Measurements from ENCODE around the gene ZNF787. TPM values are rescaled to one million over a fixed set of nuclear protein-coding genes. Genes with fewer than 3 reads are reported as not detected.
A peak's percentile ranks its signal among the peaks of the same experiment; 100 is the strongest.

Gene ZNF787
- total and polyA plus RNA-seq, 7 donors, result 27.3 to 62.7 (median 53.5) TPM

DNA sequence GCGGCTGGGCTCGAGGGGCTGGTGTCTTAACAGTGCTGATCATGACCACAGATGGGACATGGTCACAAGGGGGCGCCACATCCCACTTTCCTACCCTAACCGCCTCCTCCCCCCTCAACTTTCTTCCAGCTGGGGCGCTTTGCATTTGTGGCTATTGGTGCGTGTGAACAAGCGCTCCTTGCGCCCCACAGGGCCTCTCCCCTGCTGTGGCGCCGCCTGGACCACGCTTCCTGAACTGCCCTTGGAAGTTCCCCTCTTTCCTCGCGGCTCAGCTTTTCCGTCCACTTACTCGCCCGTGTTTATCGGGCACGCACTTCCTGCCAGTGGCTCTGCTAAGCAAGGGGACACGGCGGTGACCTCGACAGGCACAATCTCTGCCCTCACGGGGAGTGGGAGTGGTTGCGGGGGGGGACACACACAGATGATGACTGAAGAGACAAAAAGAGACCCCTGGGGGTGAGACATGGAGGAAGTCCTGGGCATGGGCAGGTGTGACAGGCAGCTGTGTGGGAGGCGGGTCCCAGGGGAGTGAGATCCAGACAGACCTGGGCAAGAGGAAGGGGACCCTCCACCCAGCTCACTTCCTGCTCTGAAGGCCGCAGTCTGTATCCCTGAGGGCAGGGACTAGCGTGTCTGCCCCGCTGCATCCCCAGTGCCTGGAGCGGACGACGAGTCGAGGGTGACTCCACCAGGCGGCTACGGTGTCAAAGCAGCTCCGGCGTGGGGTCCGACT, 40.3 kb downstream of the ZNF787 start:
- H3K27ac ChIP-seq, result no peak overlapping the region
- intact Hi-C loops (cut with DNase I), result no loop called here
- no peaks in the 10 kb centered on the region for H3K36me3 ChIP-seq (ENCODE audit: insufficient read depth in 1 of 2, low read depth in 1 of 2)
- TF ChIP-seq, protein P1, sequence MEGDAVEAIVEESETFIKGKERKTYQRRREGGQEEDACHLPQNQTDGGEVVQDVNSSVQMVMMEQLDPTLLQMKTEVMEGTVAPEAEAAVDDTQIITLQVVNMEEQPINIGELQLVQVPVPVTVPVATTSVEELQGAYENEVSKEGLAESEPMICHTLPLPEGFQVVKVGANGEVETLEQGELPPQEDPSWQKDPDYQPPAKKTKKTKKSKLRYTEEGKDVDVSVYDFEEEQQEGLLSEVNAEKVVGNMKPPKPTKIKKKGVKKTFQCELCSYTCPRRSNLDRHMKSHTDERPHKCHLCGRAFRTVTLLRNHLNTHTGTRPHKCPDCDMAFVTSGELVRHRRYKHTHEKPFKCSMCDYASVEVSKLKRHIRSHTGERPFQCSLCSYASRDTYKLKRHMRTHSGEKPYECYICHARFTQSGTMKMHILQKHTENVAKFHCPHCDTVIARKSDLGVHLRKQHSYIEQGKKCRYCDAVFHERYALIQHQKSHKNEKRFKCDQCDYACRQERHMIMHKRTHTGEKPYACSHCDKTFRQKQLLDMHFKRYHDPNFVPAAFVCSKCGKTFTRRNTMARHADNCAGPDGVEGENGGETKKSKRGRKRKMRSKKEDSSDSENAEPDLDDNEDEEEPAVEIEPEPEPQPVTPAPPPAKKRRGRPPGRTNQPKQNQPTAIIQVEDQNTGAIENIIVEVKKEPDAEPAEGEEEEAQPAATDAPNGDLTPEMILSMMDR (IDR thresholded peaks at IDR 0.05), result peak; percentile 39
- H3K9me3 ChIP-seq, result no peaks in the 10 kb centered on the region
- DNase-seq (peak; percentile 82), ATAC-seq (peak; percentile 59 to 75 (median 64))
- H3K27me3 ChIP-seq (ENCODE audit: insufficient read depth in 3 of 3, low read length in 2 of 3), result no peaks in the 10 kb centered on the region
- peaks cover 7% of the 10 kb centered on the region for H3K4me1 ChIP-seq
- H3K4me3 ChIP-seq, result peak overlapping the region; percentile 56
- 5 to 6% (median 5%) methylated on average over 34 to 36 of the region's 36 CpGs for WGBS, 3 donors

DNA sequence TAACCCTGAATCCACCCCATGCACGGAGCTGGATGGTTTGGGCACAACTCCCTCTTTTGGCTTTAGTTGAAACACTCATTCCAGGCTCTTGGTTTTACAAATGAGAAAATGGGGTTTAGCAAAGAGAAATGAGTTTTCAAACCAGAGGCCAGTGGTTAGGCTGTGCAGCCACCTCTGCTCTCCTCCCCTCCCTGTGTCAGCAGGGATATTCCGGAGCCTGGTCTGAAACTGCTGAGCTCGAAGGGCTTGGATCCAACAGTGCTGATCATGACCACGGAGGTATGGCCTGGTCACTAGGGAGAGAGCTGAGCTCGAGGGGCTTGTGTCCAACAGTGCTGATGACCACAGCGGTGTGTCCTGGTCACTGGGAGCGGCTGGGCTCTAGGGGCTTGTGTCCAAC, 41.5 kb downstream of the ZNF787 start:
- no peak for DNase-seq
- intact Hi-C loops (cut with DNase I), result loop anchor here (5.0 kb wide), 2 partner anchors 173 to 273 kb away; no protein-coding TSS in a partner anchor

DNA sequence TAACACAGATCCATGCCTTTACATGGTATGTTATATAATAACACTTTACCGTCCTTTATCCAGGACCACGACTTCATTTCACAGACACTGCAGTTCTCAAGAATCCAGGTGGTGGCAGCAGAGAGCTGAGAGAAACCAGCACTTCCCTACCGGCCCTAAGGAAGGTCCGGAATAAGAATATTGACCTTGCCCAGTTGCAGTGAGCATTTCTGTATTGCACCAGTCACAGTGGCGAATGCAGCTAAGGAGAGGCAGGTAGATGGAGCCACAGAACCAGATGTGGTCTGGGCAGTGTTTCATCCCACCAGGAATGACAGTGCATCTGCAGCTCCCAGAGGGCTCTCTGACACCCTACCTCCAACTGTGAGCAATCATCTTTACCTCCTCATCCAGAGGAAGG, 44.6 kb downstream of the ZNF787 start:
- intact Hi-C loops (cut with DNase I), result loop anchor here (2.0 to 5.0 kb wide), 4 partner anchors 94 to 276 kb away; no protein-coding TSS in a partner anchor
- Histone ChIP-seq H3K4me1 (peaks cover 7% of the 10 kb centered on the region), H3K27me3 (ENCODE audit: insufficient read depth in 3 of 3, low read length in 2 of 3) (peaks cover 0 to 6% (median 0%) of the 10 kb centered on the region in 3 donors), H3K9me3 (no peaks in the 10 kb centered on the region), H3K4me3 (no peak overlapping the region), H3K27ac (no peak overlapping the region), H3K36me3 (ENCODE audit: insufficient read depth in 1 of 2, low read depth in 1 of 2) (no peaks in the 10 kb centered on the region)
- TF ChIP-seq, protein P1 (IDR thresholded peaks at IDR 0.05), result peak; percentile 87
- ATAC-seq, result peak; percentile 59 to 82 (median 74)
- 3 to 8% (median 5%) methylated on average over 5 of the region's 5 CpGs for WGBS, 3 donors
- DNase-seq, result no peak

More for the DNA sequence above, 41.5 kb downstream of the ZNF787 start:
- H3K9me3 ChIP-seq, result no peaks in the 10 kb centered on the region
- 42 to 59% (median 43%) methylated on average over 6 to 7 of the region's 7 CpGs for WGBS, 3 donors
- TF ChIP-seq, protein P1 (IDR thresholded peaks at IDR 0.05), result no peak
- H3K4me1 ChIP-seq, result peaks cover 7% of the 10 kb centered on the region
- no peaks in the 10 kb centered on the region for H3K36me3 ChIP-seq (ENCODE audit: insufficient read depth in 1 of 2, low read depth in 1 of 2)
- no peak overlapping the region for H3K4me3 ChIP-seq
- ATAC-seq, result no peak
- H3K27me3 ChIP-seq (ENCODE audit: insufficient read depth in 3 of 3, low read length in 2 of 3), result no peaks in the 10 kb centered on the region
- H3K27ac ChIP-seq, result no peak overlapping the region

DNA sequence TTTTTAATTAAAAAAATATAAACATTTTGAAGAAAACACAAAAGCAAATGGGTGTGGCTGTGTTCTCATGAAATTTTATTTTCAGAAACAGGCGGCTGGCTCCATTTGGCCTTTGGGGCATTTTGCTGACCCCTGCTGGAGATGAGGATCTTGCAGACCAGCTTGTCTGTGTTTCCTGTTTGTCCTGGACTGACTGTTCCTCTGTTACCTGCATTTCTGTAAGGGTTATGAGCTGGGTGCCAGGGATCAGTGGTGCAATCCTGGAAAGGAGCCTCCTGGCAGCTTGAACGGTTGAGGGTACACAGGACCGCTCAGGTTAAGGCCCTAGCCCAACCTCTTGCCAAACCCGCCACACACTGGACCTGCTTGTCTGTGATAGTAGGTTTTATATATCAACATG, 49.9 kb downstream of the ZNF787 start:
- ATAC-seq, result no peak
- peaks cover 0 to 10% (median 0%) of the 10 kb centered on the region in 3 donors for H3K27me3 ChIP-seq (ENCODE audit: insufficient read depth in 3 of 3, low read length in 2 of 3)
- 50 to 55% (median 55%) methylated on average over 4 of the region's 4 CpGs for WGBS, 3 donors
- no peaks in the 10 kb centered on the region for H3K36me3 ChIP-seq (ENCODE audit: insufficient read depth in 1 of 2, low read depth in 1 of 2)
- no peaks in the 10 kb centered on the region for H3K9me3 ChIP-seq
- TF ChIP-seq, protein P1 (IDR thresholded peaks at IDR 0.05), result no peak
- H3K27ac ChIP-seq, result no peak overlapping the region
- H3K4me1 ChIP-seq, result peaks cover 4% of the 10 kb centered on the region
- intact Hi-C loops (cut with DNase I), result no loop called here
- H3K4me3 ChIP-seq, result no peak overlapping the region
- no peak for DNase-seq
